Measurements from ENCODE around the gene ATN1. TPM values are rescaled to one million over a fixed set of nuclear protein-coding genes. Genes with fewer than 3 reads are reported as not detected.

The ATN1 gene
- total and polyA plus RNA-seq, 2 of the 4 experiments (the other 2 are of a cell fraction), result 3.4 to 58.7 TPM

DNA sequence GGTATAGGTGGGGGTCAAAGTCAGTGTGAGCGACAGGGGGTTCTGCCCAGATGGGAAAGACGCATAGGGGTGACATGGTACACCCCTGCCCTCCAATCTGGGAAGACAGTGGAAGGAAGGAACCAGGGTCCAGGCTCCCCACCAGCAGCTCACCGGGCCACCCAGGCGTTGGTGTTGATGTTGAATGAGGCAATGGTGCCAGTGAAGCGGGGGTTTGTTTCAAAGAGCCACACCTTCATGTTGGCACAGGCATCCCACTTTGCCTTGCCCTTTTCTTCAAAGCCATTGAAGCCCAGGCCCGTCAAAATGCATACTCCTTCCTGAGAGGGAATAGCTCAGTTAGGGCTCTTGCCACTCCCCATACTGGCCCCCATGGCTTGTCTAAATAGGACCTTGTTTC lies 50.4 kb downstream of the ATN1 start:
- no peak overlapping the region for H3K18ac ChIP-seq (ENCODE audit: low read depth, low read length)
- no peak overlapping the region for H2BK120ac ChIP-seq (ENCODE audit: low read depth, low read length)
- no peak overlapping the region for H2AK9ac ChIP-seq (replicated peaks; ENCODE audit: low read depth, low read length, poor library complexity)
- no peak overlapping the region for H3K4me2 ChIP-seq (ENCODE audit: low read depth, low read length)
- no peak overlapping the region for H3K27ac ChIP-seq (ENCODE audit: insufficient read depth, low read length)
- TF ChIP-seq MAZ (IDR thresholded peaks at IDR 0.05; ENCODE audit: borderline replicate concordance, low read depth, low read length) (no peak), NFE2L2 (IDR thresholded peaks at IDR 0.05; ENCODE audit: low read depth, low read length) (no peak), BHLHE40 (IDR thresholded peaks at IDR 0.05; ENCODE audit: low read depth, low read length) (no peak), SMC3 (IDR thresholded peaks at IDR 0.05; ENCODE audit: low read depth, low read length) (no peak), CHD1 (IDR thresholded peaks at IDR 0.05; ENCODE audit: low read depth, low read length) (no peak), MAFK (IDR thresholded peaks at IDR 0.05; ENCODE audit: low read depth, low read length) (no peak)
- TF ChIP-seq, protein P1, sequence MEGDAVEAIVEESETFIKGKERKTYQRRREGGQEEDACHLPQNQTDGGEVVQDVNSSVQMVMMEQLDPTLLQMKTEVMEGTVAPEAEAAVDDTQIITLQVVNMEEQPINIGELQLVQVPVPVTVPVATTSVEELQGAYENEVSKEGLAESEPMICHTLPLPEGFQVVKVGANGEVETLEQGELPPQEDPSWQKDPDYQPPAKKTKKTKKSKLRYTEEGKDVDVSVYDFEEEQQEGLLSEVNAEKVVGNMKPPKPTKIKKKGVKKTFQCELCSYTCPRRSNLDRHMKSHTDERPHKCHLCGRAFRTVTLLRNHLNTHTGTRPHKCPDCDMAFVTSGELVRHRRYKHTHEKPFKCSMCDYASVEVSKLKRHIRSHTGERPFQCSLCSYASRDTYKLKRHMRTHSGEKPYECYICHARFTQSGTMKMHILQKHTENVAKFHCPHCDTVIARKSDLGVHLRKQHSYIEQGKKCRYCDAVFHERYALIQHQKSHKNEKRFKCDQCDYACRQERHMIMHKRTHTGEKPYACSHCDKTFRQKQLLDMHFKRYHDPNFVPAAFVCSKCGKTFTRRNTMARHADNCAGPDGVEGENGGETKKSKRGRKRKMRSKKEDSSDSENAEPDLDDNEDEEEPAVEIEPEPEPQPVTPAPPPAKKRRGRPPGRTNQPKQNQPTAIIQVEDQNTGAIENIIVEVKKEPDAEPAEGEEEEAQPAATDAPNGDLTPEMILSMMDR (conservative IDR thresholded peaks at IDR 0.05; ENCODE audit: low read depth, low read length), result no peak
- ChIA-PET POLR2A (ENCODE audit: unreplicated experiment) (no interaction called here), CTCF (no interaction called here)
- H3K79me1 ChIP-seq (ENCODE audit: low read depth in 1 of 2, low read length in 2 of 2), result peaks cover 10 to 21% of the 10 kb centered on the region in 2 experiments
- H3K36me3 ChIP-seq (ENCODE audit: control insufficient read depth, insufficient read depth, low read length), result peaks cover 69% of the 10 kb centered on the region
- no peak overlapping the region for H3K56ac ChIP-seq (ENCODE audit: extremely low read depth, insufficient read depth, low read length)
- H2AK5ac ChIP-seq (ENCODE audit: low read depth, low read length), result no peak overlapping the region
- no peak overlapping the region for H2AFZ ChIP-seq (replicated peaks; ENCODE audit: low read length, poor library complexity)
- H4K91ac ChIP-seq (ENCODE audit: insufficient read depth, low read depth, low read length), result no peak overlapping the region
- dilution Hi-C loops (cut with HindIII; ENCODE audit: low sequenced_read_pairs, unreplicated experiment) (no loop called here), intact Hi-C loops (cut with micrococcal nuclease) (no loop called here), in situ Hi-C loops (cut with MboI; ENCODE audit: low sequenced_read_pairs) (no loop called here)
- H4K20me1 ChIP-seq (ENCODE audit: insufficient read depth, low read length), result no peaks in the 10 kb centered on the region
- DNase-seq, result no peak
- 85% methylated on average over 2 of the region's 6 CpGs; no CpG with 5 or more reads in 1 of the 2 experiments for WGBS, 2 experiments (ENCODE audit: extremely low coverage in 2 of 2, insufficient read length in 1 of 2)
- no peak overlapping the region for H2BK15ac ChIP-seq (ENCODE audit: low read depth, low read length)
- H3K4me1 ChIP-seq (ENCODE audit: control insufficient read depth, insufficient read depth, low read length), result no peaks in the 10 kb centered on the region
- BruUV-seq (replicated peaks), result no TSS peak
- no peak overlapping the region for H3K4ac ChIP-seq (ENCODE audit: low read depth, low read length)
- no peak overlapping the region for H4K5ac ChIP-seq (ENCODE audit: low read depth, low read length)
- H3K9me1 ChIP-seq (ENCODE audit: insufficient read depth, low read length), result peaks cover 3% of the 10 kb centered on the region; the same call in 1 of the 2 replicates
- H3K23ac ChIP-seq (ENCODE audit: low read depth, low read length), result no peak overlapping the region
- no peak overlapping the region for H4K8ac ChIP-seq (ENCODE audit: low read depth in 2 of 2, low read length in 2 of 2)
- H3K4me3 ChIP-seq (ENCODE audit: insufficient read depth, low read depth, low read length), result no peak overlapping the region
- no peak overlapping the region for H3K14ac ChIP-seq (replicated peaks; ENCODE audit: low read depth, low read length)
- ATAC-seq (ENCODE audit: low read depth), result no peak
- H2BK20ac ChIP-seq (ENCODE audit: low read depth, low read length), result no peak overlapping the region
- no peak overlapping the region for H3K9ac ChIP-seq (ENCODE audit: low read depth, low read length)
- no peak overlapping the region for H2BK5ac ChIP-seq (ENCODE audit: low read depth, low read length, poor library complexity, severe bottlenecking)
- H3K27me3 ChIP-seq (ENCODE audit: control insufficient read depth, insufficient read depth, low read length), result no peaks in the 10 kb centered on the region
- no peaks in the 10 kb centered on the region for H3K9me3 ChIP-seq (ENCODE audit: control insufficient read depth, insufficient read depth, low read length)

Measured in IMR-90 (cell line).